ENCODE data around the gene BEND7.
"Not testable (repeated sequence)": the region's sequence is repeated elsewhere in the genome, so short reads cannot be mapped to it uniquely, and the experiment has no call there.

DNA sequence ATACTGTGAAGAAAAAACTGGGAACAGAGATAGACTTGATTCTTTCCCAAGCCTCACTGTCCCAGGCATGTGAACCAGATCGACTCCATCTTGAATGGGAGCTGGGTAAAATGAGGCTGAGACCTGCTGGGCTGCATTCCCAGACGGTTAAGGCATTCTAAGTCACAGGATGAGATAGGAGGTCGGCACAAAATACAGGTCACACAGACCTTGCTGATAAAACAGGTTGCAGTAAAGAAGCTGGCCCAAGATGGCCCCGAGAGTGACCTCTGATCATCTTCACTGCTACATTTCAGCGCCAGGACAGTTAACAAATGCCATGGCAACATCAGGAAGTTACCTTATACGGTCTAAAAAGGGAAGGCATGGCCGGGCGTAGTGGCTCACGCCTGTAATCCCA is 9.2 kb upstream of the BEND7 start:
- TF ChIP-seq POLR2AphosphoS5, EP300 (IDR thresholded peaks at IDR 0.05): not testable (repeated sequence)
- TF ChIP-seq, protein P1, sequence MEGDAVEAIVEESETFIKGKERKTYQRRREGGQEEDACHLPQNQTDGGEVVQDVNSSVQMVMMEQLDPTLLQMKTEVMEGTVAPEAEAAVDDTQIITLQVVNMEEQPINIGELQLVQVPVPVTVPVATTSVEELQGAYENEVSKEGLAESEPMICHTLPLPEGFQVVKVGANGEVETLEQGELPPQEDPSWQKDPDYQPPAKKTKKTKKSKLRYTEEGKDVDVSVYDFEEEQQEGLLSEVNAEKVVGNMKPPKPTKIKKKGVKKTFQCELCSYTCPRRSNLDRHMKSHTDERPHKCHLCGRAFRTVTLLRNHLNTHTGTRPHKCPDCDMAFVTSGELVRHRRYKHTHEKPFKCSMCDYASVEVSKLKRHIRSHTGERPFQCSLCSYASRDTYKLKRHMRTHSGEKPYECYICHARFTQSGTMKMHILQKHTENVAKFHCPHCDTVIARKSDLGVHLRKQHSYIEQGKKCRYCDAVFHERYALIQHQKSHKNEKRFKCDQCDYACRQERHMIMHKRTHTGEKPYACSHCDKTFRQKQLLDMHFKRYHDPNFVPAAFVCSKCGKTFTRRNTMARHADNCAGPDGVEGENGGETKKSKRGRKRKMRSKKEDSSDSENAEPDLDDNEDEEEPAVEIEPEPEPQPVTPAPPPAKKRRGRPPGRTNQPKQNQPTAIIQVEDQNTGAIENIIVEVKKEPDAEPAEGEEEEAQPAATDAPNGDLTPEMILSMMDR (IDR thresholded peaks at IDR 0.05), result not testable (repeated sequence)

All from stomach (tissue), 4 donors.